Stimulated activated naive CD4-positive, alpha-beta T cell (primary cell): Measurements from ENCODE around the gene TTC28.

Experiments
- DNase-seq, 6 experiments: peaks; one replicate each; lab custom pipeline; 2025; lab: John Stamatoyannopoulos, UW

TTC28 gene

DNA sequence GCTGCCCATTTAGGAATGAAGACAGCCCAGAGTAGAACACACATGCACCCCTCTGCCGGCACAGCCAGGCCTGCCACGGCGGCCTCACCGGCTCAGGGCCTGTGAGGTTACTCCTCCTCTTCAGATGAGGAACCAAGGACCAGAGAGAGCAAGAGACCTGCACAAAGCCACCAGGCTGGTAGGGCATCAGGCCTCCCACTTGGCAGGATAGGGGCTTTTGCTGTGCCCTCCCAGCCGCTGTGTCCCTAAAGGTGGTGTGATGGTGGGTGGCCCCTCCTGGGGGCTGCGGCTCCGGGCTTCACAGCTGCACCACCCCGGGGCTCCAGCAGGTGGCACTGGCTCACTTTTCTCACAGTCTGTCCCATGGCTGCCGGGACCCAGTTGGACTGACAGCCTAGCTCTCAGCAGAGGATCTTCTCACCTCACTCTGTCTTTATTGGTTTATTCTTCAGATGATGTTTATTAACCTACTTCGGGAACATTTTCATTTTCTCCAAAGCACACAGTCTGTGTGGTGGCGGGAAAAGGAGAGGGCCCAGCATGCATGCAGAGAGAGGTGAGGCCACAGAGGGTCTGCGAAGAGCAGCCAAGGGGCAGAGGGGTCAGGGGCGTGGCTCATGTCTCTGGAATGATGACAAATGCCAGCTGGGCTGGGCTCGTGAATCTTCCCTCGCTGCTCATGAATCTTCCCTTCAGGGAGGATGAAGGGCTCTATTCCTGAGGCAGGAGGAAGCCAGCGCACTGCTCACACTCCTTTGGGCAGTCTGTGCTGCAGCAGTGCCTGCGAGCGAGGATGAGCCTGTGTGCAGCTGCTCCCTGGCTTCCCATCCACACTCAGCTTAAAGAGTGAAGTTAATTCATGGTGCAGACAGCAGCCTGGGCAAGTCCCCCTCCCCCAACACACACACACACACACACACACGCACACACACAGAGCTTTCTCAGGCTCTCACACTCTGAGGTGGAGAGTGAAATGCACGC lies 659.5 kb downstream of the TTC28 start:
- peak; percentile 15 to 72 (median 58) for DNase-seq

- no peak for DNase-seq
Measured at GRCh38 chr22:28019360-28019759, 660.3 kb downstream of the TTC28 start.

DNA sequence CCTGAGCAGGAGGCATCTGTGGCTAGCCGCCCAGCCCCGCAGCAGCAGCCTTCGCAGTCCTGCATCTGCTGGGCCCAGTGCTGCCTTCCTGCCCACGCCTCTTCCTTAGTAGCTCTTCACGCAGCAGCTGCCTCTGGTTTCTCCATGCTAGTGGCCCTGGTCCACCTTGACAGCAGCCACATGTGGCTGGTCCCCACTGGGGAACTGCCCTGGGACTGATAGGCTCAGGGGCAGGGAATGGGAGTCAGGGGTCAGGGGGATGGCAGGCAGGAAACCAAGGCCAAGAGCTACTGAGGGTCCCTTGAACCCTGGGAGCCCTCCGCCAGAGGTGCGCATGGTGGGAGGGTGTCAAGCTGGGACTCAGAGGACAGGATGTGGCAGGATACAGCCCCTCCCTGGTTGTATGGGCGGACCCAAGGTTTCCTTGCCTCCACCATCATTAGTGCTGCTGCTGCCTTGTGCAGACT lies 661.1 kb downstream of the TTC28 start:
- no peak for DNase-seq

- no peak for DNase-seq
Measured at GRCh38 chr22:28017859-28018258, 661.8 kb downstream of the TTC28 start.

DNA sequence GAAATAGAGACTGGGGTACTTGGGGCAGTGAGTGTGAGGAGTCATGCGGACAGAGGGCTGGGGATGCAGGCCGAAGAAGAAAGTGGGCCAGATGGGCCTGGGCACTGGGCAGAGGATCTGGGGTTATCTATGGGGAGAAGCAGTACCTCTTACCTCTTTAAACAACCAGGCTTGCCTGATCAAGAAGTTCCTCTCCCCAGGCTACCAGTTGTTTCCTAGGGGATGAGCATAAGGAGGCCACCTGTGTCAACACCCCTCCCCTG lies 662.2 kb downstream of the TTC28 start:
- no peak for DNase-seq

GRCh38 chr22:28016781-28017557 lies 662.7 kb downstream of the TTC28 start:
- DNase-seq = no peak

DNA sequence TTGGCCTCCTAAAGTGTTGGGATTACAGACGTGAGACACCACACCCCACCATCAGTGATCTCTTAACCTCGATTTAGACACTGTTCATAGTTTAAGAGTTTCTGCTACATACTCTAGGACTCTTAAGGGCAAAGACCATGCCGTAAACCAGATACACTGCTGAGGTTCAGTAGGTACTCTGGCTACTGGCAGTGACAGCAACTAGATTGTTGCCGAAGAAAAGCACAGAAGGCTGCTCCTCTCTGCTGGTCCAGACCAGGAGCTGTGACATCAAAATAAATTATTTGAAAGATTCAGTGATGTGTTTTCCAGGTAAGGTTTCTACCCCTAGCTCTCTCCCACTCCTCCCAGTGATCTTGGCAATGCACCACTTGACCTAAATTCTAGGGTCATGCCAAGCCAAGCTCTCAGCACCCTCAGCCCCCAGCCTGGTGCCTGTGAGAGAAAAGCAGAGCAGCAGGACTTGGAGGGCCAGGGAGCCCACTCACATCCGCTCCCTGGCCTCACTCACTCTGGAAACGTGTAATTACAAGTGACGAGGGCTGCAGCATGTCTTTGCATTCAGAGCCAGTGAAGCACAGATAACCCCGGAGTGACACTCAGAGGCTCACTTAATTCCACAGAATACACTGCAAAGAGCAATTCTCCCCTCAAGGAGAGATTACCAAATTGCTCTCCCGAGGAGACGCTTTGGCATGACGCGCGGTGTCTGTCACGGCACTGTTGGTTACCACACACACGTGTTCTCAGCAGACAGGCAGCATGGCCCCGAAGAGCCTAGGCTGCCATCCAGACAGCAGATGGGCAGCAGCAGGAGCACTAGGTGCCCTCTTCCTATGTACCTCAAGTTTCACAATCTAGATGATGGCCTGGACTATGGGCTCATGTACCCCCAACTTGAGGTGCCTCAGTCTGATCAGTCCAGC lies 663.7 kb downstream of the TTC28 start:
- DNase-seq = no peak

DNA sequence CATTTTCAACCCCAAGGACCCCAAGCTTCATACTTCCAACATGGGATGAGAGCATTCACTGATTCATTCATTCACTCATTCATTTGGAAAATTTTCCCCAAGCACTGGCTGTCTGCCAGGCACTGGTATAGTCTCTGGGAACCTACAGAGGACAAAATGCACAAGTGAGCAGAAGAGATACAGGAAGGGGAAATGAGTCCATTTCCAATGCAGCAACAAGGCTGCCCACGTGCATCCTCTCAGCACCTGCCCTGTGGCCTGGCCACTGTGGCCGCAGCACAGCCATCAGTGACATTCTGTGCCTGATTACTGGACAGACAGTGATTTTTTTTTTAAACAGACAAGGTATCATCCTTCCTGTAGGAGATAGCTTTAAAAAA lies 664.6 kb downstream of the TTC28 start:
- no peak for DNase-seq

- DNase-seq = no peak
Measured at GRCh38 chr22:28014211-28015045, 665.2 kb downstream of the TTC28 start.

- no peak for DNase-seq
Measured at GRCh38 chr22:28013611-28014010, 666.0 kb downstream of the TTC28 start.

DNA sequence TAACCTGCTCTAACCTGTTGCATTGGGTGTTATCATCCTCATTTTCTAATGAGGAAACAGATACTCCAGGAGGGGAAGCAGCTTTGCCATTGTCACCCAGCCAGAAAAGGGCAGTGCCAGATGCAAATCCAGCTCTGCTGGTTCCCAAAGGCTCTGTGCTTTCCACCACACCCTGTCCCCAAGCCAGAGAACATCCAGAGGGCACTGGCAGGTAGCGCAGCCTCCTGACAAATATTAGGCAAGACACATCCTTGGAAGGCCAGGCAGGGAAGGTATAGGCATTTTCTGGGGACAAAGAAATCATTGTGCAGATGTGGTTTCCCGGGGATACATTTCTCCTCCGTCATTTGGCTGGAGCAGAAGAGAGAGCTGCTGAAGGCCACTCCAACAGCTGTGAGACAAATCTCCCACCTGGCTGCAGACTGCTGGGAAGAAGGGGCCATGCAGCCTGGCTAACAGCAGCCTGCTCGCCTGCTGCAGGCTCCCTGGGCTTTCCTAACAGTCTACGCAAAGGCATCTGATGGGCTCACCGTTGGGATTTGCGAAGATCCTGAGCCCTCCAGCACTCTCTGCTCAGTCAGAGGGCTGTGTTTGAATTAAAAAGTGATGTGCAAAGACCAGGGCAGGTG lies 666.7 kb downstream of the TTC28 start:
- DNase-seq = no peak

DNA sequence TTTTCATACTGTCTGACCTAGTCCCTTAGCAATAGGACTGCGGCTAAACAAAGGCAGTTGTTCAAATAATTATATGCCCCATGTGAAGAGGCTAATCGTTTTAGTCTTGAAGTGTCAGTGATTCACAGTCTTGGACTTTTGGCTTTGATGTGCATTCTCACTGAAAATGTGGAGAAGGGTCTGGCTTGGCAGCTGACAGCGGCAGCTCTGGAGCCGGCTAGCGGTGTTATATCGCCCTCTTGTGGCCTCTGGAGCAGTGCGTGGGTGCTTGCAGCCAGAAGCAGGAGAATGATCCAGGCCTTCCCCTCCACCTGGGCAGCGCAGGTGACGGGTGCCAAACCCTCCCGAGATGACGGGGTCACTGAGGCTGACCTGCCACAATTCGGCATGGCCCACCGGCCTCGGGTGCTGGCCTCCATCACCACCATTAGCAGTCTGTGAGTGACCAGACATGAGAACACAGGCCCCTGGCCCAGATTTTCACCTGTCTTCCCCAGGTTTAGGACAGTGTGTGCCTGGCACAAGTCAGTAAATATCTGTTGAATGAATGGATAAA lies 670.3 kb downstream of the TTC28 start:
- peak; percentile 37 to 74 (median 57) for DNase-seq

DNA sequence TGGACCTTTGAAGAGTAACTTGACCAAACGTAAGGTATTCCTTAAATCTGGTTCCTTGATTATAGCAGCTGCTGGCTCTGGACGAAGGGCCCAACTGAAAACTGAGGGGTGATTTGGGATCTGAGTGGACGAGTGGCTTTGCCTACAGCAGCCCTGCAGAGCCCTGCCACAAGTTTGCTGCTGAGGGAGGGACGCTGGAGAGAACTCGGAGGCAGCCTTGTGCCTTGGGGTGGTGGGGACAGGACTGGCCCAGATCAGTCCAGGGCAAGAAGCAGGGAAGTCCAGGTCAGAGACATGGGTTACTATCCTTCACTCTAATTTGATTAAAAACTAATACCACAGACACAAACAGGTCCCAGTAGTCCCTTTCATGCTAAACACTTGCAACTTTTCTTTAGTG lies 671.0 kb downstream of the TTC28 start:
- DNase-seq = no peak

DNA sequence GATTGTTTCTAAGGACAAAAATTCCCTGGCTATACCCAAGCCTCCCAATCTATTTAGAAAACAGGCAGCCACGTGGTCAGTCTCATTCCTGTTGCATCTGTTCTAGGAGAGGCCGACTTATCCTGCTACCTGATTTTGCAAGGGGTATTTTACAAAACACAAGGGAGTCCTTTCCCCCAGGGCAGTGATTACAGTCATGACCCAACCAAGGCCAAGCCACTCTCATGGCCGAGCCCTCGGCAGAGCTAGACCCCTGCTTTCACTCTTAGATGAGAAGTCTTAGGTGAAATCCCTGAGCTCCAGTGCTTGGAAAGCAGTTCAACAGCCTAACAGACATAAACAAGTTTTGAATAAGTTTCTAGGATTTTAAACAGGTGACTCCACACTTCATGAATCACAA lies 671.6 kb downstream of the TTC28 start:
- no peak for DNase-seq

DNA sequence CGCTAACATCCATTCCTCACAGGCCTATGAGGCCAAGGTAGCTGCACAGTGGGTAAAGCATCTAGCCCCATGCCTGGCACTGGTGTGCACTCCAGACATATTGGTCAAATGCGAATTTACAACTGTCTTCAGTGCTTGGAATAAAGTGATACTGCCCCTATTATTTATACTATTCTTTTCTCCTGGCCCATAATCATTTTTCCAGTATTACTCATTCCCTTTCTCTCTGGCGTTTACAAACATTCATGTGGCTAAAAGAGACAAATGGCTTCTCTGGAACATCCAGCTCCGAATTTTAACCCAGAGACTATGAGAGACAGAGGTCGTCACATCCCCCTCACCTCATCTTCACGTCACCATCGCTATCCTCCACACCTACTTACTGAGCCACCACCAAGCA lies 673.4 kb downstream of the TTC28 start:
- no peak for DNase-seq

- DNase-seq = no peak
Measured at GRCh38 chr22:28005513-28005912, 674.1 kb downstream of the TTC28 start.

DNA sequence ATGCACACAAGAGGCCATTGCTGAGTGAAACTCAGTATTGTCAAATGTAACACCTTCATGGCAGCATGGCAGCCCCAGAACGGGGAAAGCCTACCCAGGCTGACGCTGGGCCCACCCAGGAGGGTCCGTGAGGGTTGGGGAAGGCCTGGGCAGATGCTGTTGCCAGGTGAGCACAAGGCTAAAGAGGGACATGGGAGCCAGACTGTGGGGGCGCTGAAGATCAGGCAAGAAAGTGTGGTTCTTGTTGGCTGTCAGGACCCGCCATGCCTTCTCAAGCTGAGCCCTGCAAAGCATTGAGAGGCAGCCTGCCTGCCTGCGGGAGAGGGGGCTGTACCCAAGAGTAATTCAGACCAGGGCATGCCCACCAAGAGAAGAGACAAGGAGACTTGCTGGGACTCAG lies 675.6 kb downstream of the TTC28 start:
- DNase-seq = no peak

DNA sequence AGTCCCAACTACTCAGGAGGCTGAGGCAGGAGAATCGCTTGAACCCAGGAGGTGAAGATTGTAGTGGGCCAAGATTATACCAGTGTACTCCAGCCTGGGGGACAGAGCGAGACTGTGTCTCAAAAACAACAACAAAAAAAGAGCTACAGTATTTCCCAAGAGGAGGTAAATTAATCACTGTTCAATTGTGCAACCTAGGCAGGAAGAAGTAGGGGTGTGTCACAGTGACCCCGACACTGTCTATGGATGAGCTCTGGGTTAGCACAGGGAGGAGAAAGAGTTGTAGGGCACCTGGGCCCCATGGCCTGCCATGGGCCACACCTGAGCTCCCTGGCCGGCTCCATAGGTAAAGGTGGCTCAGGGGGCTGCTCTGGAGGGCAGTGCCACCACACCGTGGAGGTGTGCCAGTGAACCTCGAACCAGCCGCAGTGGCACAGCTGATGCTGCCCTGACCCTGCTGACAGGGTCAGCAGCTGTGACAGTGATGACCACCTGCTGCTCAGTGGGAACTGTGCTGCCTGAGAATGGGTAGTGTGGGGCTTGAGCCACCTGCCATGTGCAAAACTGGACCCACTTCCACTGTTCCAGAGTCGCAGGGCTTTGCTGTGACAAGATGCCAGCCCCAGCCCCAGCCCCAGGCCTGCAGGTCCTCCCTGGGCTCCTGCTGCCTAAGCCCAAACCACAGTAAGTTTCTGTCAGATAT lies 676.6 kb downstream of the TTC28 start:
- no peak for DNase-seq

DNA sequence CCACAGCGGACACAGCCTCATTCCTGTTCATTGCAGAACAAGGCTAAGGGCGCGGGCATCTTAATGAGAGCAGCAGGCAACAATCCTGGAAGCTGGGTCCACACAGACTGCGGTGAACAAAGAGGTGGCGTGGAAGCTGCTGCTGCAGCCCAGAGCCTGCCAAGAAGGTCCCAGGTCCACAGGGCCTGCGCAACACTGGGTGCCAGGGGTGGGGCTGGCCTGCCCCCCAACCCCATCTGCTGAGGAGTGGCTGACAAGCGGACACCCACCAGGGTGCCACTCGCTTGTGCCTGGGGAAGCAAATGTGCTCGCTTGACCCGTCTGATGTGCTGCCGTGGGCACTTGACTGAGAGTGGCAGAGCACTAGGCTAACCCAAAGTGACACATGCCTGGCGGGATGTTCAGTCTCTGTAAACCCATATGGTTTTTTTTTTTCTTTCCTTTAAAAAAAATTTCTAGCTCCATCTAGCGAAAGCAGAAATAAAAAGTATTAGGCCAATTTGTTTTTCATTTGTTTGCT lies 677.4 kb downstream of the TTC28 start:
- DNase-seq = no peak
